Activated naive CD8-positive, alpha-beta T cell treated with anti-CD3 and anti-CD28 coated beads for 36 hours (primary cell): Measurements from ENCODE around the gene DLEC1. TPM values are rescaled to one million over a fixed set of nuclear protein-coding genes. Genes with fewer than 3 reads are reported as not detected.

Experiments
- total RNA-seq, 2 experiments: library from RNA; stranded (reverse); gene quantifications; one replicate each; pipeline ENCODE4 v1.2.3, GENCODE V29; 2021

DLEC1 gene
- total RNA-seq, 2 experiments from 2014 or later = 0.12 to 0.52 TPM

Other genes with a start within 250 kb of the DLEC1 start
- 1 to 10 TPM; 1.6 to 2.3 TPM for gene CTDSPL, start 177.3 kb upstream of the DLEC1 start, total RNA-seq
- gene VILL, start 48.4 kb upstream of the DLEC1 start, total RNA-seq = 10 to 100 TPM; 14.4 to 15.0 TPM
- gene PLCD1, start 9.6 kb upstream of the DLEC1 start, total RNA-seq = 1 to 10 TPM; 5.7 to 9.1 TPM
- gene ACAA1, start 97.9 kb downstream of the DLEC1 start, total RNA-seq = 10 to 100 TPM; 69.0 to 70.2 TPM
- gene MYD88, start 99.5 kb downstream of the DLEC1 start, total RNA-seq = 10 to 100 TPM; 46.2 to 48.0 TPM
- gene OXSR1, start 126.3 kb downstream of the DLEC1 start, total RNA-seq = 10 to 100 TPM; 57.3 to 59.9 TPM
- gene SLC22A13, start 226.6 kb downstream of the DLEC1 start, total RNA-seq = under 1 TPM; 0.24 to 0.27 TPM
- gene SLC22A14, start 243.1 kb downstream of the DLEC1 start, total RNA-seq = not detected